ENCODE data around the gene ADAT1.

The ADAT1 gene

DNA sequence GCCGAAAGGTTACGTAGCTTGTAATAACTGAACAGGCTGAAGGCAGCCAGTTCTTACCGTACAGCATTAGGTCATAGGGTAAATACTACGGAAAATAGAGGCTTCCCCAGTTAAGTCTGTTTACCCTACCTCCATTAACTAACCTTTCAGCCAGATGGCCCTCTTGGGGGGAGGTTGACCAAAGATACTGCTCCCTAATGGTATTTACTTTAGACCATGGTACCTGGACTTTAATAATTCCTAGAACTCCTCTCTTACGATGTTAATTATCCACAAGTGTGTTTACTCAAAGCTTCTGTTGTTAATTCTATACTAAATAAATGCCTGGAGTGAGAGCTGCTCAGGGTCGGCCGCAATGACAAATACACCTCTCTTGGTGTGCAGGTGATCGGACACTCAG, 9.8 kb upstream of the ADAT1 start:
- no peak overlapping the region for H3K4me3 ChIP-seq (ENCODE audit: low read length)
- no peak for TF ChIP-seq ZNF274 (IDR thresholded peaks at IDR 0.05; ENCODE audit: low read depth, low read length)

DNA sequence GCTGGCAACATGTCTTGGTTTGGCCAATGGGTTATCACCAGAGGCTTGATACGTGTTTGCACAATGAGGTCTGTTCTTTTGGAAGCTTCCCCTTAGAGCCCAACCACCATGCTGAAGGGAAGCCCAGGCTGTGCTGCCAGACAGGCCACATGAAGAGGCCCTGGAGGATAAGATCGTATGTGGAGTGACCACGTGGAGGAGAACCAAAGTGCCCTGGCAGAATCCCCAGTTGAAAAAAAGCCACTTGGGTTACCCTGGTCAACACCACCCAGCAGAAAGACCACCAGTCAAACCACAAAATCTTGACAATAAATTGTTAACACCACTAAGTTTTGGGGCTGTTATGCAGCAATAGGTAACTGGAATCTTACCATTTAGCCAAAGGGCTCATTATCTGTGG, 7.0 kb upstream of the ADAT1 start:
- TF ChIP-seq ZNF274 (IDR thresholded peaks at IDR 0.05; ENCODE audit: low read depth, low read length) = no peak
- H3K4me3 ChIP-seq (ENCODE audit: low read length) = no peak overlapping the region

DNA sequence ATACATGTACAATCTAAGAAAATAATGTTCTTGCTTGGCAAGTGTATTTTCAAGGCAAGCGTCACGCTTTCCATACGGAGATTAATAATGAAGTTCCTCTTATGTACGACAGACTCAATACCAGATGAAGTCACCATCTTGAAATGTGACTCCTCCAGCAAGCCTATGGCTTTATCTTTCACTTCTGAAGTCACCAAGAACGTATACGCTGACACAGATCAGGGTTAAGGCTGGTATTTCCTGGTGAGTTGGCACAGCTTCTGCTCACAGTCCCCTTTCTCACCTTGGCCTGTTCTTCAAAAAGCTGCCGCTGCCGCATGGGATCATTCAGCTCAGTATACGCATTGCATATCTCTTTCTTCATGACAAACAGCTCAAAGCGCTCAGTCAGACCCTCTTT, 6.1 kb upstream of the ADAT1 start:
- TF ChIP-seq ZNF274 (IDR thresholded peaks at IDR 0.05; ENCODE audit: low read depth, low read length) = no peak
- H3K4me3 ChIP-seq (ENCODE audit: low read length) = no peak overlapping the region

DNA sequence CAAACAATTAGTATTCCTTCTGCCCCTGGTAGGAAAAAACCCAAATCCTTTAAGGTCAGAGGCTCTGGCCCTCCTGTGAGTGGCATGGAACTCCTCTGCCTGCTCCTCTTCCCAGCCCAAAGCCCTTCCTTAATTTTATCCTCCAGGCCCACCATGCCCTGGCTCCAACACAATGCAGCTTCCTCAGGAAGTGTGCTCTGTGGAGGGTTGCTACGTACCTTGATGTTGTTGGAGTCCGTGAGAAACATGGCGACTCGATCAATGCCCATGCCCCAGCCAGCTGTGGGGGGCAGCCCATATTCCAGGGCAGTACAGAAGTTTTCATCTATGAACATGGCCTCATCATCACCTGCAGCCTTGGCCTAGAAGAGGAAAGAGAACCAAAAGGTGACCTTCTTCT, 5.3 kb upstream of the ADAT1 start:
- no peak for TF ChIP-seq ZNF274 (IDR thresholded peaks at IDR 0.05; ENCODE audit: low read depth, low read length)

DNA sequence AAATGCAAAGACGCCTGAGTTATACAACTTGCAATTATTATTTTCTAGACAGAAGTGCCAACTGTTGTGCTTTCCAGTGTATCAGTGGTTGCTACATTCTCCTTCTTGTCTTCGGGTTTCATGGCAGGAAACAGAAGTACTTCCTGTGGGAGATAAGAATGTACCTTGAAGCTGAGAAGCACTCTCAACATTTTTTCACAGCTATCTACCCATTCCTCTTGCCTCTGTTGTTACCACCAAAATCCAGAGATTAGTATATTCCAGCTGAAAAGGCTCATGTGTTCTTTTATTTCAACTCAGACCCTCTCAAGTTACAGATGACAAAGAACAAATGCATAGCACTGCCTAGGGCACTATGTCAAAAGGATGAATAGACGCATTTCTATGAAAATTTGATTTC, 4.8 kb upstream of the ADAT1 start:
- H3K4me3 ChIP-seq (ENCODE audit: low read length) = no peak overlapping the region
- no peak for TF ChIP-seq ZNF274 (IDR thresholded peaks at IDR 0.05; ENCODE audit: low read depth, low read length)

More for the DNA sequence above, 5.3 kb upstream of the ADAT1 start:
- H3K4me3 ChIP-seq (ENCODE audit: low read length) = no peak overlapping the region

DNA sequence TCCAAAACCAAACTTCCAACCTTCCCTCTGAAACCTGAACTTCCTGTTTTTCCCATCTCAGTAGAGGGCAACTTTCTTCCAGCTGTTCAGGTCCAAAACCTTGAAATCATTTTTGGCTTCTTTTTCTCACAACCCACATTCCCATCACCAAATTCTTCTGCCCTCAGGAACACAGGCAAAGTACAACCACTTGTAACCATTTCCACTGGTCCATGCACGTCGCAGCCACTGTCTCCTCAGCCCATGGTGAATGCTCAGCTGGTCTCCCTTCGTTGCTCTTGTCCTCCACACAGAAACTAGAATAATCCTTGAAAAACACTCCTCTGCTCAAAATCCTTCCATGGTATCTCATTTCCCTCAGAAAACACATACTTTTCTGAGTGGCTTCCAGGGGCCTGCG, 3.7 kb upstream of the ADAT1 start:
- no peak for TF ChIP-seq ZNF274 (IDR thresholded peaks at IDR 0.05; ENCODE audit: low read depth, low read length)
- no peak overlapping the region for H3K4me3 ChIP-seq (ENCODE audit: low read length)

DNA sequence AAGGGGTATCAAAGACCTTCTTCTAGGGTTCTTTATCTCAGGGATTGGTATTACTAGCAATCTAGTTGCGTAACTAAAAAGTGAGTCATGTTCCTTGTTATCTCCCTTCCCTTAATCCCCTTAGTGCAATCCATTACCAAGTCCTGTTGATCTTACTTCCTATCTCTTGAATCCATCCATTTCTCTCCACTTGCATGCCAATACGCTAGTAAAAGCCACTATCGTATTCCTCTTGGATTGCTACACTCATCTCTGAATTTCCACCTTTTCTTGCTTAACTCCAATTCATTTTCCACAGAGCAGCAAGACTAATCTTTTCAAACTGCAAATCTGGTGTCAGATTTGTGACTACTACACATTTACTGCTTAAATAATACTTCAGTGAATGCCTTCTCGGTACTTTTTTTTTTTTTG, 1.8 kb upstream of the ADAT1 start:
- TF ChIP-seq ZNF274 (IDR thresholded peaks at IDR 0.05; ENCODE audit: low read depth, low read length) = no peak
- no peak overlapping the region for H3K4me3 ChIP-seq (ENCODE audit: low read length)

DNA sequence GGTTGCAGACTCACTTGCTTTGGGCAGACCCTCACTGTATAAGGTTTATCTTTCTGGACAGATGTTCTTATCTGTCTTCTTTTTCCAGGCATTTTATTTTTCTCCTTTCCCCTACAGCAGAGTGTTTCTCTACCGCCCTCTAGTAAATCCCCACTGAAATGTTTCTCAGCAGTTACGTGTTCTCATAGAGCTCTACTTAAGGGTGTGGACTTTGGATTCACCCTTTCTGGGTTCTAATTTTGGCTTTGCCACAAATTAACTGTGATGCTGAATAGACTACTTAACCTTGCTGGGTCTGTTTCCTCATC, 2.0 kb downstream of the ADAT1 start:
- TF ChIP-seq ZNF274 (IDR thresholded peaks at IDR 0.05; ENCODE audit: low read depth, low read length) = no peak
- no peak overlapping the region for H3K4me3 ChIP-seq (ENCODE audit: low read length)

DNA sequence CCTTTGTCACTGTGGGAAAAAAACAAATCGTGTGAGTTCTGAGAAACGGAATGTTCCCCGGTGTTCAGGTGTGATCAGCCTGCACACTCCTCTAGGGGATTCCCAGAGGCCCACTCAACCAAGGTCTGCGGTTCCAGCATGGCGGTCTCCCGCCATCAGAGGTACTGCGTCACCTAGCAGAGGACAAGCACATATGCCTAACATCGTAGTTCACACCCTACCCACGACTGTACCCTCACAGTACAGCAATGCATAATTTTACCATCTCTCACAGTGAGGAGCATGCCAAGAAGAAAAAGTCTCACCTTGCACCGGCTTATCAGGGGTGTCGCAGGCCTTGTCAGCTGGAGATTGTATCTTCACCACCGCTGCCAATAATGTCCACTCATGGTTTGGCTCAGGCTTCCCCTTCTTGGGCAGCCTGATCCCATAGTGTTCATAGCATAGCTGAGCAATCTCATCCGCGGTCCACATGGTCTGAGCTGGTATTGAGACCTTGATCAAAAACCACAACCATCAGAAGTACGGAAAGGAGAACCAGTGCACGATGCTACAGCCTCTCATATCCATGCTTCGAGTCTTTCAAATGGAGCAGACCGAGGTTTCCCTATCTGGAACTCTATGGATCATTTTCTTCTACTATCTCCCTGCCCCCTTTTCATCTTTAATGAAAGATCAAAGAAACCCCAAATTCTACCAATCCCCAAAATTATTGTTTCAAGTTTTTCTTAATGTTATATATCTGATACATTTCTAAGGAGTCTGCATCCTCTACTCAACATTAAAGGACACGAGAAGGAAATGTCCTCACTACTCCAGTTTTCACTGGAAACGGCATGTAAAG, 2.5 kb downstream of the ADAT1 start:
- no peak overlapping the region for H3K4me3 ChIP-seq (ENCODE audit: low read length)
- no peak for TF ChIP-seq ZNF274 (IDR thresholded peaks at IDR 0.05; ENCODE audit: low read depth, low read length)

DNA sequence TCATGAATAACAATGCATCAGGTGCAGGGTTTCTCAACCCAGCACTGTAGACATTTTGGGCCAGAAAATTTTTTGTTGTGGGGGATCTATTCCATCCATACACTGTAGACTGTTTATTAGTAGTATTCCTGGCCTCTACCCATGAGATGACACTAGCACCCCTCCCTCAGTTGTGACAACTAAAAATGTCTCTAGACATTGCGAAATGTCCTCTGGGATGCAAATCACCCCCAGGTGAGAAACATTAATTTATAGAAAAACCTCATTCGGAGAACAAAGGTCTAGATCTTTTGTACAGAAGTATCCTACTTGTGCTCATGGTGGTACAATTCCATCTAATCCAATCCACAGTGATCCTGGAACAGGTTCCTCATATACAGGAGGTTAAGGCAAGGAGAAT, 4.3 kb downstream of the ADAT1 start:
- H3K4me3 ChIP-seq (ENCODE audit: low read length) = no peak overlapping the region
- no peak for TF ChIP-seq ZNF274 (IDR thresholded peaks at IDR 0.05; ENCODE audit: low read depth, low read length)

DNA sequence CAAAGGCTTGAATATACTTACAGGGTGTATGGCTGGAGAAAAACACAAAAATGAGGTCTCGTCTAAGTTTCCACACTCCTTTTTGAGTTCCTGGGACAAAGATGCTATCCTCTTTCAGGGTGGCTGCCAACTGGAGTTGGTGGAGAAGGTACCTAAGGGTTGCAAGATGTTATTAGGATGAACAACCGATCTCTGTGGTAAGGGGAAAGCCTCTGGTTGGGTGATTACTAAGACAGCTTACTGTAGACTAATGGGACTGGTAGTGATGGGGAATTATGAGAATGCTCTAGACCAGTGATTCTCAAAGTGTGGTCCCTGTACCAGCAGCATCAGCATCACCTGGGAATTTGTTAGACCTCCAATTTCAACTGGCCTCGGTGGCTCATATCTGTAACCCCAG, 6.0 kb downstream of the ADAT1 start:
- H3K4me3 ChIP-seq (ENCODE audit: low read length) = no peak overlapping the region
- TF ChIP-seq ZNF274 (IDR thresholded peaks at IDR 0.05; ENCODE audit: low read depth, low read length) = no peak

DNA sequence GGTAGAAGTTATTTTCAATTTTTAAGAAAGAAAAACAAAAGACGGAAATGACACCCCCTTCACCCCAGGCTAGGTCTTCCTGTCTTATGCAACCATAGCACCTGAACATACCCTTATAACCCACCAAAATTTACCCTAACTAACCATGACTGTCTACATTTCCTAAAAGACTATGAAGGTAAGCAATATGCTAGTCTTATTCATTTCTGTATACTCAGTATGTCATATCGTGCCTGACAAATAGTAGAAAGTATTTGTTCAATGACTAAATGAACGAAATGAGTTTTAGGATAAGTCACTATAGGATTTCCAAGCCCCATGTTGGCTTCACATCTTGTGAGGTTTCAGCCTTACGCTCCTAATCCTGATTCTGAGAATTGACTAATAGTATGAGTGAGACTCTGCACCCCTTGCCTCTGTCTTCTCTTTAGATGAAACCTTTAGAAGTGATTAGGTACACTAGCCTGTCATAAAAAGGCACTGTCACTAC, 6.5 kb downstream of the ADAT1 start:
- TF ChIP-seq ZNF274 (IDR thresholded peaks at IDR 0.05; ENCODE audit: low read depth, low read length) = no peak
- no peak overlapping the region for H3K4me3 ChIP-seq (ENCODE audit: low read length)

DNA sequence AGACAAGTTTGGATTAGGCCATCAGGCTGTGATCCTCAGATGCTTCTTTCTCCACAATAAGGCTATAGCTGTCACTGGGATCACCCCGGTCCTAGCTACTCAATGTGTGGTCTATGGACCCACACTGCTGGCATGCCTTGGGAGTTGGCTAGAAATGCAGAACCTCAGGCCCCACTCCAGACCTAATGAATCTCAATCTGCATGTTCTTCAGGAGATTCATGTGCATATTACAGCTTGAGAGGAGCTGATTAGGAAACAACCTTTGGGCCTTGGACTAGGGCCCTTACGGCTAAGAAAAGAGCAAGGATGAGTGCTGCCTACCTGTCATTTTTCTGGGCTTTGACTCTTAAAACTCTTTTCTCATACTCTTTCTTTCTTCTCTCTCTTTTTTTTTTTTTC, 7.5 kb downstream of the ADAT1 start:
- TF ChIP-seq ZNF274 (IDR thresholded peaks at IDR 0.05; ENCODE audit: low read depth, low read length) = no peak
- H3K4me3 ChIP-seq (ENCODE audit: low read length) = no peak overlapping the region

DNA sequence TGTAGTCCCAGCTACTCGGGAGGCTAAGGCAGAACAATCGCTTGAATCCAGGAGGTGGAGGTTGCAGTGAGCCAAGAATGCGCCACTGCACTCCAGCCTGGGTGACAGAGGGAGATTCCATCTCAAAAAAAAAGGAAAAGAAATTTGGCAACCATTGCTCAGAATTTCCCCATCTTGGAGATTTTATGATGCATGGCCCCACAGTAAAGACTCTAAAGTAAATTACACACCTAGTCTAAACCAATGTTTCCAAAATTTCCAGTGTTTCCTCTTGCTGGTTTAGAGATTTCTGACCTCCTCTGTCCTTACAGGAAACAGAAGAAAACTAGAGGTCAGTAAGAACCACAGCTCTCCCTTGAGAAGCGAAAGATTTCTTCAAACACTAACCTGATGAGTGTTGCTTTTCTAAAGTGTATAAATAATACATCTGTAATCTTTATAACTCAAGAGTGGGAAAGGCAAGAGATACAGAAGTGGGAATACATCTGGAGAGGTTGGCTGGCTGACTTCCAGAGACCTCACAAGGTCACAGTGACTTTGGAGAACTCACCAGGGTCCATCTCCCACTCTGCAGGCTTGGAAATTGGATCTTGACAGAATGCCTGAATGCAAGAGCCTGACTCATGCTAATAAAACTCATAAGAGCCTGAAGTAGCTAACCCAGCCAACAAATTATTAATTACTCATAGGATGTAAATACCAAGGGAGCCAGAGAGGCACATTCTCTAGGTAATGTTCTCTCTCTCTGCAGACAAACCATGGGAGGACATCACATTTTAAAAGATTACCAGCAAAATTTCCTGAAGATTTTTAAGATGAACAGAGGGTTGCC, 8.8 kb downstream of the ADAT1 start:
- no peak for TF ChIP-seq ZNF274 (IDR thresholded peaks at IDR 0.05; ENCODE audit: low read depth, low read length)
- H3K4me3 ChIP-seq (ENCODE audit: low read length) = no peak overlapping the region

DNA sequence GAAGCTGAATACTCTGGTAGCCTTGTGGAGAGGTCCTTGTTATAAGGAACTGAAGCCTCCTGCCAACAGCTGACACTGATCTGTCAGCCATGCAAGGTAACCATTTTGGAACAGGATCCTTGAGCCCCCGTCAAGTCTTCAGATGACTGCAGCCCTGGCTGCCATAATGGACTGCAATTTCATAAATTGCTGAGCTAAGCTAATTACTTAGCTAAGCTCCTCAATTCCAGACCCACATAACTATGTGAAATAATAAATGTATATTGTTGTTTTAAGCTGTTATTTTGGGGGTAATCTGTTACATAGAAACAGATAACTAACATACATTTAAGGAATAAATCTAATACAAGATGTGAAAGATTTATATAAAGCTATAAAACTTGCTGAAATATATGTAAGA, 16.6 kb downstream of the ADAT1 start:
- no peak overlapping the region for H3K4me3 ChIP-seq (ENCODE audit: low read length)
- no peak for TF ChIP-seq ZNF274 (IDR thresholded peaks at IDR 0.05; ENCODE audit: low read depth, low read length)

All from GM08714 (cell line).